GM20431 (cell line): Measurements from ENCODE around the gene MRPS33.
"Not testable (repeated sequence)": the region's sequence is repeated elsewhere in the genome, so short reads cannot be mapped to it uniquely, and the experiment has no call there.

Source experiments
- in situ Hi-C: fragments of 300-500 bp; cut with MseI, MboI; formaldehyde crosslinking; loops from one replicate; pipeline ENCODE4 v1.15.0; 2020; ENCODE audit warnings: low sequenced_read_pairs; ENCODE audit not compliant: unreplicated experiment

The MRPS33 gene

DNA sequence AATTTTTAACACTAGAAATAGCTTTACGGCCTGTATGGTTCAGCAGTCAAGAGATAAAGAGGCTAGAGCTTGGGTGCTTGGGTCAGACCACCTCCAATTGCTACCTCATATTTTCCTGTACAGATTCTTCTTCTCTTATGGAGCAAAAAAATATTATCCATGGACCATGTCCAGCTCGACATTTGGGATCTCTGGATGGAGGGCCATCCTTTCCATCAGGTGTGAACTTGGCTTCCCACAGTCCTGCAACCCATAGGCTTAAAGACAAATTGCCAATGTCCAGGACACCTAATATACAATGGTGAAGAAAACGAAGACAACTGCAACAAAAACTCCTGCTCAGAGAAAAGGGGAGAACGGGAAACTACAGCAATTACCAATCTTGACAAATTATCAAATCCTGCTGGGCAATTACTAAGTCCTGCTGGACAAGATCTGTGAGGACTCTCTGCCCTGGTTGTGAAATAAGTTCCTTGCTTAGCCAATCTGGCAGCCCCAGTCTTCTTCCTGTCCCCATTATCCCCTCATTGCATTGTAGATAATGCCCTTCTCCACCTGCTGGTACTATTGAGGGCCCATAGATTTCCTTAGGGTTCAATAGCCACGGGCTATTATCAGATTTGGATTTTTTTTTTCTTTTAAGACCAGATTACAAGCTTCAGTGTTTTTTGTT lies 48.1 kb downstream of the MRPS33 start:
- in situ Hi-C loops, result no loop called here

- in situ Hi-C loops, result no loop called here
Observed at GRCh38 chr7:140961117-140961516, 53.6 kb downstream of the MRPS33 start.

DNA sequence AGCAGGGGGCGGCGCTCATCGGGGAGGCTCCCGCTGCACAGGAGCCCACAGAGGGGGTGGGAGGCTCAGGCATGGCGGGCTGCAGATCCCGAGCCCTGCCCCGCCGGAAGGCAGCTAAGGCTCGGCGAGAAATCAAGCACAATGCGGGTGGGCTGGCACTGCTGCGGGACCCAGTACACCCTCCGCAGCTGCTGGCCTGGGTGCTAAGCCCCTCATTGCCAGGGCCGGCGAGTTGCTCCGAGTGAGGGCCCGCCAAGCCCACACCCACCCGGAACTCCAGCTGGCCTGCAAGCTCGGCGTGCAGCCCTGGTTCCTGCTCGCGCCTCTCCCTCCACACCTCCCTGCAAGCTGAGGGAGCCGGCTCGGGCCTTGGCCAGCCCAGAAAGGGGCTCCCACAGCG lies 57.8 kb downstream of the MRPS33 start:
- in situ Hi-C loops, result not testable (repeated sequence)
